ENCODE results near the gene FAM53B. TPM values are rescaled to one million over a fixed set of nuclear protein-coding genes. Genes with fewer than 3 reads are reported as not detected.

Gene FAM53B
- total RNA-seq, 4 donors from 2014 or later: 25.2 to 43.3 (median 34.7) TPM

DNA sequence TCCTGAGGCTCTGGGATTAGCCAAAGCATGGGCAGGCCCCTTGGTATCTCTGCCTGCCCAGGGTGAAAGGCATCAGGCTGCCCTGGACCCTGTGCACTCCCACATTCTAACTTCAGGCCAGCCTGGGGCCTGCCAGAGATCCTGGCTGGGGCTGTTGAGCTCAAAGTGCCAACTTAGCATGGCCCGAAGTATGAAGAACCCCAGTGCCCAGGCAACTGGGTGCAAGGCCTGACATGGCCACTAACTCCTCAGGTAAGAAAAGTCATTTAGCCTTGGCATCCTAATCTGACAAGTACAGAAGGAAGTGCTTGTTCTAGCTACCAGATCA, 43.2 kb downstream of the FAM53B start:
- peak overlapping the region; percentile 81 to 86 (median 83) for H3K27ac ChIP-seq (replicated peaks in 1 of 4)
- no peak for DNase-seq (ENCODE audit: extremely low spot score)
- H3K9me3 ChIP-seq: no peaks in the 10 kb centered on the region
- peaks cover 88 to 96% (median 93%) of the 10 kb centered on the region in 4 donors for H3K4me1 ChIP-seq
- H3K27me3 ChIP-seq: no peaks in the 10 kb centered on the region
- 80% methylated on average over 1 of the region's 1 CpG for WGBS
- H3K36me3 ChIP-seq: peaks cover 0 to 22% (median 8%) of the 10 kb centered on the region in 4 donors
- intact Hi-C loops (cut with DNase I): no loop called here
- H3K4me3 ChIP-seq: no peak overlapping the region
- no peak for TF ChIP-seq POLR2A (IDR thresholded peaks at IDR 0.05; ENCODE audit: low read depth)
- TF ChIP-seq POLR2AphosphoS5 (IDR thresholded peaks at IDR 0.05): no peak
- TF ChIP-seq, protein P1, sequence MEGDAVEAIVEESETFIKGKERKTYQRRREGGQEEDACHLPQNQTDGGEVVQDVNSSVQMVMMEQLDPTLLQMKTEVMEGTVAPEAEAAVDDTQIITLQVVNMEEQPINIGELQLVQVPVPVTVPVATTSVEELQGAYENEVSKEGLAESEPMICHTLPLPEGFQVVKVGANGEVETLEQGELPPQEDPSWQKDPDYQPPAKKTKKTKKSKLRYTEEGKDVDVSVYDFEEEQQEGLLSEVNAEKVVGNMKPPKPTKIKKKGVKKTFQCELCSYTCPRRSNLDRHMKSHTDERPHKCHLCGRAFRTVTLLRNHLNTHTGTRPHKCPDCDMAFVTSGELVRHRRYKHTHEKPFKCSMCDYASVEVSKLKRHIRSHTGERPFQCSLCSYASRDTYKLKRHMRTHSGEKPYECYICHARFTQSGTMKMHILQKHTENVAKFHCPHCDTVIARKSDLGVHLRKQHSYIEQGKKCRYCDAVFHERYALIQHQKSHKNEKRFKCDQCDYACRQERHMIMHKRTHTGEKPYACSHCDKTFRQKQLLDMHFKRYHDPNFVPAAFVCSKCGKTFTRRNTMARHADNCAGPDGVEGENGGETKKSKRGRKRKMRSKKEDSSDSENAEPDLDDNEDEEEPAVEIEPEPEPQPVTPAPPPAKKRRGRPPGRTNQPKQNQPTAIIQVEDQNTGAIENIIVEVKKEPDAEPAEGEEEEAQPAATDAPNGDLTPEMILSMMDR (IDR thresholded peaks at IDR 0.05): no peak
- TF ChIP-seq EP300 (IDR thresholded peaks at IDR 0.05): no peak

GRCh38 chr10:124700293-124701037, 43.7 kb downstream of the FAM53B start:
- Histone ChIP-seq H3K27me3 (no peaks in the 10 kb centered on the region), H3K36me3 (peaks cover 0 to 20% (median 7%) of the 10 kb centered on the region in 4 donors), H3K4me1 (peaks cover 82 to 91% (median 87%) of the 10 kb centered on the region in 4 donors), H3K27ac (replicated peaks in 1 of 4) (peak overlapping the region; percentile 81 to 86 (median 83)), H3K9me3 (no peaks in the 10 kb centered on the region), H3K4me3 (no peak overlapping the region)
- DNase-seq (ENCODE audit: extremely low spot score): no peak
- 66% methylated on average over 22 of the region's 26 CpGs for WGBS
- intact Hi-C loops (cut with DNase I): no loop called here
- no peak for TF ChIP-seq POLR2A (IDR thresholded peaks at IDR 0.05; ENCODE audit: low read depth)
- no peak for TF ChIP-seq EP300 (IDR thresholded peaks at IDR 0.05)
- TF ChIP-seq, protein P1 (IDR thresholded peaks at IDR 0.05): no peak
- TF ChIP-seq POLR2AphosphoS5 (IDR thresholded peaks at IDR 0.05): no peak

GRCh38 chr10:124699471-124700292, 44.5 kb downstream of the FAM53B start:
- TF ChIP-seq, protein P1 (IDR thresholded peaks at IDR 0.05): no peak
- no peak for TF ChIP-seq POLR2AphosphoS5 (IDR thresholded peaks at IDR 0.05)
- TF ChIP-seq POLR2A (IDR thresholded peaks at IDR 0.05; ENCODE audit: low read depth): no peak
- TF ChIP-seq EP300 (IDR thresholded peaks at IDR 0.05): no peak
- Histone ChIP-seq H3K27ac (replicated peaks in 1 of 4) (peak overlapping the region; percentile 81 to 86 (median 83)), H3K4me1 (peaks cover 79 to 87% (median 81%) of the 10 kb centered on the region in 4 donors), H3K36me3 (peaks cover 0 to 21% (median 5%) of the 10 kb centered on the region in 4 donors), H3K9me3 (no peaks in the 10 kb centered on the region), H3K27me3 (no peaks in the 10 kb centered on the region), H3K4me3 (no peak overlapping the region)
- 97% methylated on average over 17 of the region's 18 CpGs for WGBS
- intact Hi-C loops (cut with DNase I): no loop called here
- DNase-seq (ENCODE audit: extremely low spot score): no peak

- Histone ChIP-seq H3K27ac (replicated peaks in 1 of 4) (peak overlapping the region in 1 of 4 donors; percentile 86), H3K4me3 (no peak overlapping the region), H3K9me3 (no peaks in the 10 kb centered on the region), H3K36me3 (peaks cover 0 to 25% (median 13%) of the 10 kb centered on the region in 4 donors), H3K4me1 (peaks cover 79 to 87% (median 81%) of the 10 kb centered on the region in 4 donors), H3K27me3 (no peaks in the 10 kb centered on the region)
- DNase-seq (ENCODE audit: extremely low spot score): no peak
- intact Hi-C loops (cut with DNase I): no loop called here
- WGBS: 96% methylated on average over 14 of the region's 18 CpGs
- TF ChIP-seq EP300 (IDR thresholded peaks at IDR 0.05) (no peak), POLR2A (IDR thresholded peaks at IDR 0.05; ENCODE audit: low read depth) (no peak), POLR2AphosphoS5 (IDR thresholded peaks at IDR 0.05) (no peak)
- TF ChIP-seq, protein P1 (IDR thresholded peaks at IDR 0.05): no peak
Observed at GRCh38 chr10:124698545-124699469, 45.4 kb downstream of the FAM53B start.

All from esophagus muscularis mucosa (tissue), 4 donors.